ENCODE data around the gene MANBA. TPM values are rescaled to one million over a fixed set of nuclear protein-coding genes. Genes with fewer than 3 reads are reported as not detected.

The MANBA gene
- total RNA-seq, 6 experiments from 2014 or later: 11.3 to 18.2 (median 13.9) TPM

GRCh38 chr4:102705391-102705935 lies 55.3 kb downstream of the MANBA start:
- no peak for DNase-seq
- Histone ChIP-seq H3K27ac (no peak overlapping the region), H3K27me3 (no peaks in the 10 kb centered on the region), H3K9me3 (no peaks in the 10 kb centered on the region), H3K36me3 (no peaks in the 10 kb centered on the region), H3K4me1 (no peaks in the 10 kb centered on the region), H3K4me3 (no peak overlapping the region)
- intact Hi-C loops (cut with DNase I): no loop called here
- WGBS (ENCODE audit: insufficient coverage, low coverage, low lambda C conversion rate, missing lambda C conversion rate): no CpG with 5 or more reads among the region's 1 CpG
- ATAC-seq: peak in 1 of 4 donors; percentile 44
- TF ChIP-seq POLR2A (IDR thresholded peaks at IDR 0.05) (no peak), CTCF (IDR thresholded peaks at IDR 0.05) (no peak)

- Histone ChIP-seq H3K9me3 (no peaks in the 10 kb centered on the region), H3K4me1 (no peaks in the 10 kb centered on the region), H3K27me3 (no peaks in the 10 kb centered on the region), H3K4me3 (no peak overlapping the region), H3K36me3 (no peaks in the 10 kb centered on the region), H3K27ac (no peak overlapping the region)
- no peak for TF ChIP-seq POLR2A (IDR thresholded peaks at IDR 0.05)
- no peak for TF ChIP-seq CTCF (IDR thresholded peaks at IDR 0.05)
- no peak for ATAC-seq
- 91% methylated on average over 3 of the region's 3 CpGs for WGBS (ENCODE audit: insufficient coverage, low coverage, low lambda C conversion rate, missing lambda C conversion rate)
- no peak for DNase-seq
- intact Hi-C loops (cut with DNase I): no loop called here
These were observed 64.0 kb downstream of the MANBA start for GRCh38 chr4:102696758-102697157.

GRCh38 chr4:102694791-102695190 lies 66.0 kb downstream of the MANBA start:
- 100% methylated on average over 3 of the region's 3 CpGs for WGBS (ENCODE audit: insufficient coverage, low coverage, low lambda C conversion rate, missing lambda C conversion rate)
- intact Hi-C loops (cut with DNase I): no loop called here
- H3K9me3 ChIP-seq: no peaks in the 10 kb centered on the region
- no peaks in the 10 kb centered on the region for H3K27me3 ChIP-seq
- no peak overlapping the region for H3K27ac ChIP-seq
- ATAC-seq (no peak), DNase-seq (no peak)
- H3K4me3 ChIP-seq: no peak overlapping the region
- TF ChIP-seq POLR2A (IDR thresholded peaks at IDR 0.05) (no peak), CTCF (IDR thresholded peaks at IDR 0.05) (no peak)
- H3K4me1 ChIP-seq: no peaks in the 10 kb centered on the region
- H3K36me3 ChIP-seq: peaks cover 0 to 2% (median 0%) of the 10 kb centered on the region in 4 donors

- intact Hi-C loops (cut with DNase I): no loop called here
- TF ChIP-seq POLR2A (IDR thresholded peaks at IDR 0.05) (no peak), CTCF (IDR thresholded peaks at IDR 0.05) (no peak)
- DNase-seq (no peak), ATAC-seq (no peak)
- H3K9me3 ChIP-seq: no peaks in the 10 kb centered on the region
- no peak overlapping the region for H3K4me3 ChIP-seq
- peaks cover 0 to 4% (median 0%) of the 10 kb centered on the region in 4 donors for H3K36me3 ChIP-seq
- 87% methylated on average over 5 of the region's 5 CpGs for WGBS (ENCODE audit: insufficient coverage, low coverage, low lambda C conversion rate, missing lambda C conversion rate)
- no peaks in the 10 kb centered on the region for H3K4me1 ChIP-seq
- H3K27me3 ChIP-seq: no peaks in the 10 kb centered on the region
- no peak overlapping the region for H3K27ac ChIP-seq
These were observed 66.9 kb downstream of the MANBA start for GRCh38 chr4:102693861-102694260.
